KMS-11 (cell line): ENCODE measurements around the gene TSPEAR.

Source experiments
- H2AFZ ChIP-seq: fragments of 200-600 bp; sonication (generic); 2 replicates; pipeline ENCODE4 v1.6.1; 2016; ENCODE audit warnings: antibody characterized with exemption, mixed run types, low read depth
- H3K27ac ChIP-seq: fragments of 200-600 bp; sonication (generic); 2 replicates; pipeline ENCODE4 v1.6.1; 2016; ENCODE audit warnings: mild to moderate bottlenecking, mixed run types
- H3K27me3 ChIP-seq: fragments of 200-600 bp; sonication (generic); 2 replicates; pipeline ENCODE4 v1.6.1; 2017; ENCODE audit warnings: mild to moderate bottlenecking, low read depth, mixed run types, moderate library complexity; ENCODE audit not compliant: insufficient read depth
- H3K36me3 ChIP-seq: fragments of 200-600 bp; sonication (generic); 2 replicates; pipeline ENCODE4 v1.6.1; 2017; ENCODE audit warnings: mild to moderate bottlenecking, mixed run types; ENCODE audit not compliant: insufficient read depth
- H3K4me1 ChIP-seq: fragments of 200-600 bp; sonication (generic); 2 replicates; pipeline ENCODE4 v1.6.1; 2016; ENCODE audit warnings: mild to moderate bottlenecking, low read depth, mixed run types; ENCODE audit not compliant: poor library complexity, severe bottlenecking
- H3K4me2 ChIP-seq: fragments of 200-600 bp; sonication (generic); 2 replicates; pipeline ENCODE4 v1.7.0; 2016; ENCODE audit warnings: mild to moderate bottlenecking, mixed run types
- H3K4me3 ChIP-seq: fragments of 200-600 bp; sonication (generic); IDR thresholded peaks from 2 replicates; pipeline ENCODE4 v1.6.1; 2017; ENCODE audit warnings: low read depth, low read length, mixed read lengths; ENCODE audit not compliant: insufficient read depth
- H3K79me2 ChIP-seq: fragments of 200-600 bp; sonication (generic); 2 replicates; pipeline ENCODE4 v1.6.1; 2016; ENCODE audit warnings: low read depth, mixed run types; ENCODE audit not compliant: insufficient read depth
- H3K9ac ChIP-seq: fragments of 200-600 bp; sonication (generic); 2 replicates; pipeline ENCODE4 v1.6.1; 2016; ENCODE audit warnings: mild to moderate bottlenecking, mixed run types
- H4K20me1 ChIP-seq: fragments of 200-600 bp; sonication (generic); 2 replicates; pipeline ENCODE4 v1.6.1; 2016; ENCODE audit warnings: mild to moderate bottlenecking, mixed run types; ENCODE audit not compliant: insufficient read depth
- CTCF ChIP-seq: fragments of 200-600 bp; sonication (generic); conservative IDR thresholded peaks from 2 replicates; pipeline ENCODE4 v1.6.1; 2017; ENCODE audit warnings: low read depth, mild to moderate bottlenecking, antibody characterized with exemption, low read length, moderate library complexity, mixed read lengths

Gene TSPEAR

GRCh38 chr21:44514746-44515358, 196.5 kb downstream of the TSPEAR start:
- H3K4me1 ChIP-seq, result no peaks in the 10 kb centered on the region
- no peak overlapping the region for H2AFZ ChIP-seq
- TF ChIP-seq CTCF, result no peak
- H4K20me1 ChIP-seq, result no peaks in the 10 kb centered on the region
- no peaks in the 10 kb centered on the region for H3K79me2 ChIP-seq
- no peak overlapping the region for H3K9ac ChIP-seq
- no peaks in the 10 kb centered on the region for H3K36me3 ChIP-seq
- H3K4me2 ChIP-seq, result no peak overlapping the region
- peaks cover 78% of the 10 kb centered on the region for H3K27me3 ChIP-seq
- no peak overlapping the region for H3K4me3 ChIP-seq
- no peak overlapping the region for H3K27ac ChIP-seq

- H3K9ac ChIP-seq, result no peak overlapping the region
- no peaks in the 10 kb centered on the region for H3K4me1 ChIP-seq
- no peak overlapping the region for H3K27ac ChIP-seq
- H3K27me3 ChIP-seq, result peaks cover 72% of the 10 kb centered on the region
- H2AFZ ChIP-seq, result no peak overlapping the region
- no peak for TF ChIP-seq CTCF
- no peaks in the 10 kb centered on the region for H4K20me1 ChIP-seq
- H3K36me3 ChIP-seq, result no peaks in the 10 kb centered on the region
- no peak overlapping the region for H3K4me2 ChIP-seq
- H3K79me2 ChIP-seq, result no peaks in the 10 kb centered on the region
- no peak overlapping the region for H3K4me3 ChIP-seq
Observed at GRCh38 chr21:44514218-44514520, 197.2 kb downstream of the TSPEAR start.

- Histone ChIP-seq H3K9ac (no peak overlapping the region), H3K36me3 (no peaks in the 10 kb centered on the region), H3K79me2 (no peaks in the 10 kb centered on the region), H3K27ac (no peak overlapping the region), H2AFZ (no peak overlapping the region), H4K20me1 (no peaks in the 10 kb centered on the region), H3K4me3 (no peak overlapping the region), H3K4me1 (no peaks in the 10 kb centered on the region), H3K4me2 (no peak overlapping the region), H3K27me3 (peaks cover 75% of the 10 kb centered on the region)
- no peak for TF ChIP-seq CTCF
Observed at GRCh38 chr21:44513389-44514217, 197.8 kb downstream of the TSPEAR start.

GRCh38 chr21:44512496-44513388, 198.6 kb downstream of the TSPEAR start:
- no peak overlapping the region for H3K9ac ChIP-seq
- H3K27ac ChIP-seq, result no peak overlapping the region
- H4K20me1 ChIP-seq, result no peaks in the 10 kb centered on the region
- no peak for TF ChIP-seq CTCF
- H3K27me3 ChIP-seq, result peaks cover 75% of the 10 kb centered on the region
- no peaks in the 10 kb centered on the region for H3K4me1 ChIP-seq
- H3K79me2 ChIP-seq, result no peaks in the 10 kb centered on the region
- H3K4me3 ChIP-seq, result no peak overlapping the region
- H3K36me3 ChIP-seq, result no peaks in the 10 kb centered on the region
- no peak overlapping the region for H3K4me2 ChIP-seq
- H2AFZ ChIP-seq, result no peak overlapping the region
